Stimulated activated CD4-positive, alpha-beta T cell treated with anti-CD3 and anti-CD28 coated beads, Interleukin-1b, Interleukin-23, amount 100 ng/mL, for 24 hours (primary cell): ENCODE data around the gene ATG9A.

ENCODE experiments used
- DNase-seq, 4 experiments: peaks; one replicate each; pipeline ENCODE4 v3.0.0-alpha.2; 2020; ENCODE audit warnings: low read depth in 4 of 4, low spot score in 1 of 4

ATG9A gene

GRCh38 chr2:219178377-219179175 is 50.9 kb downstream of the ATG9A start:
- no peak for DNase-seq

- DNase-seq = peak; percentile 49 to 68 (median 56)
Observed at GRCh38 chr2:219177552-219178376, 51.7 kb downstream of the ATG9A start, which contains the start of gene RETREG2. Gene RETREG2, plus strand, starts transcription at chr2:219178275. Its CDS starts 78 bp downstream, at chr2:219178353.

GRCh38 chr2:219176818-219177551 is 52.5 kb downstream of the ATG9A start, which contains the start of gene CNPPD1:
Gene CNPPD1, minus strand, starts transcription at chr2:219176925. Its CDS starts 97 bp downstream, at chr2:219176828.
- peak; percentile 67 to 84 (median 70) for DNase-seq

GRCh38 chr2:219175928-219176817 is 53.3 kb downstream of the ATG9A start:
- DNase-seq = no peak

GRCh38 chr2:219175486-219175885 is 54.0 kb downstream of the ATG9A start:
- DNase-seq = no peak

GRCh38 chr2:219174801-219175200 is 54.6 kb downstream of the ATG9A start:
- DNase-seq = no peak

GRCh38 chr2:219174146-219174545 is 55.3 kb downstream of the ATG9A start:
- DNase-seq = no peak

- DNase-seq = no peak
Observed at GRCh38 chr2:219173176-219173575, 56.3 kb downstream of the ATG9A start.

GRCh38 chr2:219172231-219173154 is 56.9 kb downstream of the ATG9A start:
- DNase-seq = no peak

- DNase-seq = no peak
Observed at GRCh38 chr2:219171231-219171651, 58.2 kb downstream of the ATG9A start.

GRCh38 chr2:219169930-219170654 is 59.3 kb downstream of the ATG9A start, which contains the start of gene SLC23A3:
Gene SLC23A3, minus strand, starts transcription at chr2:219170029. Its CDS starts 45 bp downstream, at chr2:219169984.
- DNase-seq = no peak
